Neural progenitor cell (in vitro differentiated cells): ENCODE results near the gene R3HDM4. TPM values are rescaled to one million over a fixed set of nuclear protein-coding genes. Genes with fewer than 3 reads are reported as not detected.

Experiments used
- DNase-seq: peaks from one replicate; pipeline ENCODE4 v3.0.0-alpha.2; 2016; ENCODE audit warnings: low spot score
- H2AFZ ChIP-seq: fragments of 200-600 bp; sonication (generic); replicated peaks from 2 replicates; pipeline ENCODE4 v1.6.1; 2016; ENCODE audit warnings: antibody characterized with exemption
- H3F3A ChIP-seq: fragments of 200-600 bp; sonication (generic); 2 replicates; pipeline ENCODE4 v1.6.1; 2016; ENCODE audit warnings: antibody characterized with exemption, low read depth
- H3K27ac ChIP-seq: fragments of 200-600 bp; sonication (generic); 2 replicates; pipeline ENCODE4 v1.5.1; 2016; ENCODE audit warnings: mild to moderate bottlenecking
- H3K27me3 ChIP-seq: fragments of 200-600 bp; sonication (generic); 2 replicates; pipeline ENCODE4 v1.6.1; 2016; ENCODE audit warnings: mild to moderate bottlenecking, moderate library complexity
- H3K36me3 ChIP-seq: fragments of 200-600 bp; sonication (generic); 2 replicates; pipeline ENCODE4 v1.5.1; 2016
- H3K4me1 ChIP-seq: fragments of 200-600 bp; sonication (generic); 2 replicates; pipeline ENCODE4 v1.6.1; 2016; ENCODE audit warnings: mixed run types
- H3K4me2 ChIP-seq: fragments of 200-600 bp; sonication (generic); 2 replicates; pipeline ENCODE4 v1.6.1; 2016
- H3K4me3 ChIP-seq: fragments of 200-600 bp; sonication (generic); 2 replicates; pipeline ENCODE4 v1.5.1; 2016
- H3K79me2 ChIP-seq: fragments of 200-600 bp; sonication (generic); 2 replicates; pipeline ENCODE4 v1.6.1; 2016; ENCODE audit warnings: low read depth
- H3K9ac ChIP-seq: fragments of 200-600 bp; sonication (generic); 2 replicates; pipeline ENCODE4 v1.6.1; 2016
- H3K9me3 ChIP-seq: fragments of 200-600 bp; sonication (generic); 2 replicates; pipeline ENCODE4 v1.5.1; 2016; ENCODE audit warnings: low read depth
- H4K20me1 ChIP-seq: fragments of 200-600 bp; sonication (generic); 2 replicates; pipeline ENCODE4 v1.6.1; 2016; ENCODE audit warnings: low read depth
- H3K27ac Mint-ChIP-seq: 3 replicates; pipeline ENCODE4 v1.8.0; 2021; ENCODE audit warnings: mixed read lengths
- H3K27me3 Mint-ChIP-seq: 2 replicates; pipeline ENCODE4 v1.8.0; 2022; ENCODE audit warnings: low read depth, mild to moderate bottlenecking, inconsistent platforms, moderate library complexity, mixed read lengths; ENCODE audit not compliant: insufficient read depth
- H3K36me3 Mint-ChIP-seq: 3 replicates; pipeline ENCODE4 v1.8.0; 2021; ENCODE audit warnings: mixed read lengths
- H3K4me1 Mint-ChIP-seq: 3 replicates; pipeline ENCODE4 v1.8.0; 2021; ENCODE audit warnings: mixed read lengths
- H3K4me3 Mint-ChIP-seq: 3 replicates; pipeline ENCODE4 v1.8.0; 2021; ENCODE audit warnings: mild to moderate bottlenecking, moderate library complexity, mixed read lengths
- H3K9me3 Mint-ChIP-seq: 3 replicates; pipeline ENCODE4 v1.8.0; 2020; ENCODE audit warnings: mixed read lengths
- CTCF ChIP-seq: fragments of 200-600 bp; sonication (generic); IDR thresholded peaks from 2 replicates; pipeline ENCODE4 v1.5.1; 2017; ENCODE audit warnings: antibody characterized with exemption, mild to moderate bottlenecking
- EZH2 ChIP-seq: fragments of 200-600 bp; sonication (generic); IDR thresholded peaks from 2 replicates; pipeline ENCODE4 v1.6.1; 2017; ENCODE audit warnings: antibody characterized with exemption, mild to moderate bottlenecking, moderate library complexity
- EZH2phosphoT487 ChIP-seq: fragments of 200-600 bp; sonication (generic); IDR thresholded peaks from 2 replicates; pipeline ENCODE4 v1.6.1; 2017; ENCODE audit warnings: antibody characterized with exemption
- total RNA-seq: library from RNA; depleted of rRNA; stranded (reverse); fragments of >200 nt; gene quantifications from 2 replicates; pipeline ENCODE4 v1.2.3, GENCODE V29; 2015; ENCODE audit warnings: low replicate concordance

The R3HDM4 gene
- total RNA-seq, 1 donor from 2014 or later, result 22.7 TPM

GRCh38 chr19:858284-858683 lies 54.7 kb downstream of the R3HDM4 start:
- no peaks in the 10 kb centered on the region for H3K9me3 Mint-ChIP-seq
- no peak overlapping the region for H2AFZ ChIP-seq
- H3K27me3 Mint-ChIP-seq, result peaks cover 30% of the 10 kb centered on the region
- H3K27ac Mint-ChIP-seq, result no peak overlapping the region
- H3K4me1 Mint-ChIP-seq, result peaks cover 4% of the 10 kb centered on the region
- H4K20me1 ChIP-seq, result peaks cover 3% of the 10 kb centered on the region
- no peak overlapping the region for H3K4me2 ChIP-seq
- TF ChIP-seq EZH2phosphoT487 (no peak), CTCF (no peak), EZH2 (no peak)
- H3K9ac ChIP-seq, result no peak overlapping the region
- peaks cover 58% of the 10 kb centered on the region for H3K27me3 ChIP-seq
- H3K9me3 ChIP-seq, result no peaks in the 10 kb centered on the region
- no peaks in the 10 kb centered on the region for H3K4me1 ChIP-seq
- no peaks in the 10 kb centered on the region for H3K79me2 ChIP-seq
- H3K4me3 Mint-ChIP-seq, result peak overlapping the region; percentile 59
- H3K36me3 Mint-ChIP-seq, result no peaks in the 10 kb centered on the region
- H3K36me3 ChIP-seq, result no peaks in the 10 kb centered on the region
- H3K27ac ChIP-seq, result no peak overlapping the region
- DNase-seq, result no peak
- no peak overlapping the region for H3K4me3 ChIP-seq
- peaks cover 14% of the 10 kb centered on the region for H3F3A ChIP-seq

- H3K27ac ChIP-seq, result no peak overlapping the region
- no peaks in the 10 kb centered on the region for H3K4me1 ChIP-seq
- H3K27me3 ChIP-seq, result peaks cover 31% of the 10 kb centered on the region
- no peaks in the 10 kb centered on the region for H3K9me3 Mint-ChIP-seq
- H2AFZ ChIP-seq, result no peak overlapping the region
- no peak overlapping the region for H3K4me2 ChIP-seq
- no peaks in the 10 kb centered on the region for H3K79me2 ChIP-seq
- H3K36me3 Mint-ChIP-seq, result no peaks in the 10 kb centered on the region
- no peaks in the 10 kb centered on the region for H3K9me3 ChIP-seq
- peaks cover 21% of the 10 kb centered on the region for H3K27me3 Mint-ChIP-seq
- H3K4me3 ChIP-seq, result no peak overlapping the region
- no peaks in the 10 kb centered on the region for H3K4me1 Mint-ChIP-seq
- H3K9ac ChIP-seq, result no peak overlapping the region
- TF ChIP-seq CTCF, result no peak
- no peak for TF ChIP-seq EZH2phosphoT487
- no peak for TF ChIP-seq EZH2
- peaks cover 6% of the 10 kb centered on the region for H3F3A ChIP-seq
- H3K27ac Mint-ChIP-seq, result no peak overlapping the region
- H3K36me3 ChIP-seq, result no peaks in the 10 kb centered on the region
- no peak for DNase-seq
- no peak overlapping the region for H3K4me3 Mint-ChIP-seq
- no peaks in the 10 kb centered on the region for H4K20me1 ChIP-seq
These were observed 57.4 kb downstream of the R3HDM4 start for GRCh38 chr19:855566-856120.

GRCh38 chr19:855142-855541 lies 57.9 kb downstream of the R3HDM4 start:
- H3K27me3 ChIP-seq, result peaks cover 26% of the 10 kb centered on the region

More at GRCh38 chr19:855142-855541, 57.9 kb downstream of the R3HDM4 start:
- H3K27ac Mint-ChIP-seq, result no peak overlapping the region
- Histone ChIP-seq H3K79me2 (no peaks in the 10 kb centered on the region), H3K9me3 (no peaks in the 10 kb centered on the region), H3K27ac (no peak overlapping the region), H4K20me1 (no peaks in the 10 kb centered on the region), H3K36me3 (no peaks in the 10 kb centered on the region), H3K4me2 (no peak overlapping the region), H3K4me1 (no peaks in the 10 kb centered on the region), H3K9ac (no peak overlapping the region), H3K4me3 (no peak overlapping the region), H2AFZ (no peak overlapping the region), H3F3A (peaks cover 12% of the 10 kb centered on the region)
- H3K4me3 Mint-ChIP-seq, result no peak overlapping the region
- no peak for DNase-seq
- peaks cover 25% of the 10 kb centered on the region for H3K27me3 Mint-ChIP-seq
- no peaks in the 10 kb centered on the region for H3K9me3 Mint-ChIP-seq
- TF ChIP-seq CTCF (no peak), EZH2phosphoT487 (no peak), EZH2 (no peak)
- no peaks in the 10 kb centered on the region for H3K36me3 Mint-ChIP-seq
- no peaks in the 10 kb centered on the region for H3K4me1 Mint-ChIP-seq
